HG03097 (cell line): ENCODE results near the gene RNF41.

Experiments
- ATAC-seq: cut with Tn5 transposase; IDR thresholded peaks from one replicate; pipeline ENCODE4 v1.9.1; 2021; ENCODE audit not compliant: unreplicated experiment, low FRiP score

RNF41 gene

GRCh38 chr12:56154818-56155217, 66.9 kb downstream of the RNF41 start:
- no peak for ATAC-seq

GRCh38 chr12:56154246-56154771, 67.4 kb downstream of the RNF41 start:
- ATAC-seq: no peak

- no peak for ATAC-seq
These were observed 68.0 kb downstream of the RNF41 start for GRCh38 chr12:56153678-56154065.

- no peak for ATAC-seq
These were observed 68.7 kb downstream of the RNF41 start for GRCh38 chr12:56152756-56153677.
